GM12872 (cell line): Measurements from ENCODE around the gene CD34.

Experiments
- TF ChIP-seq, protein P1 (sequence below): IDR thresholded peaks from 3 replicates; pipeline ENCODE4 v1.5.1; 2011; ENCODE audit warnings: low read depth, mild to moderate bottlenecking, low read length, moderate library complexity; ENCODE audit not compliant: insufficient read depth

CD34 gene, protein sequence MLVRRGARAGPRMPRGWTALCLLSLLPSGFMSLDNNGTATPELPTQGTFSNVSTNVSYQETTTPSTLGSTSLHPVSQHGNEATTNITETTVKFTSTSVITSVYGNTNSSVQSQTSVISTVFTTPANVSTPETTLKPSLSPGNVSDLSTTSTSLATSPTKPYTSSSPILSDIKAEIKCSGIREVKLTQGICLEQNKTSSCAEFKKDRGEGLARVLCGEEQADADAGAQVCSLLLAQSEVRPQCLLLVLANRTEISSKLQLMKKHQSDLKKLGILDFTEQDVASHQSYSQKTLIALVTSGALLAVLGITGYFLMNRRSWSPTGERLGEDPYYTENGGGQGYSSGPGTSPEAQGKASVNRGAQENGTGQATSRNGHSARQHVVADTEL

DNA sequence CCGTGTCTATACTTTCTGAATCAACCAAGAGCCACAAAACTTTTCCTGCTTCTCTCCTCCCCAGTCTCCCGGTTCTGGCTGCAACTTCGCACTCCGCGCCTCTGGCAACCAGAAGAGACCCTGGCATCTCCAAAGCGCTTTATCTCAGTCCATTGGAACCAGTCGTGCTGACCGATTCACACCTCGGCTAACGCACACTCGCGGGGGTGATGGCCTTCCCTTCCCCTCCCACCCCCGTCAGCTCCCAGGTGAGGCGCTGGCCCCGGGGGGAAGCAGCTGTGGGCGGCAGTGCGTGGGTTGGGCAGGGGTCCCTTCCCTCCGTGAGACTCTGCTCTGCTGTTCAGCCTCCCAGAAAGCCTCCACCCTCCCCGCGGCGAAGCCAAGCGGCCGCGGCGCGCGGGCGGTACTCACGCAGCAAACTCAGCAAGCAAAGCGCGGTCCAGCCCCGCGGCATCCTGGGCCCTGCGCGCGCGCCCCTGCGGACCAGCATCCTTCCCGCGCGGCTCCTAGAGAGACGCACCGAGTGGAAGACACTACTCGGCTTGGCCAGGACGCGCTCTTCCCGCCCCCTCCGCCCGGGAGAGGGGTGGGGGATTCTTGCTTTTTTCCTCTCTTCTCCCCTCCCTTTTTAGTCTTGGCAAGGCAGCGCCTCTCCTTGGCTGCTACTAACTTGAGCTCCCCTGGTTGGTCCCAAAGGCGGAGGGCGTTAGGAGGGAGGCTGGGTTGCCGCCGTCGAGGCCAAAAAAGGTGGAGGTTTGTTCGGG lies at the start of gene CD34:
Gene CD34, minus strand, starts transcription at position 535 of the 764 bp plus-strand sequence. Its CDS starts 45 bp downstream, at position 490.
- TF ChIP-seq, protein P1, sequence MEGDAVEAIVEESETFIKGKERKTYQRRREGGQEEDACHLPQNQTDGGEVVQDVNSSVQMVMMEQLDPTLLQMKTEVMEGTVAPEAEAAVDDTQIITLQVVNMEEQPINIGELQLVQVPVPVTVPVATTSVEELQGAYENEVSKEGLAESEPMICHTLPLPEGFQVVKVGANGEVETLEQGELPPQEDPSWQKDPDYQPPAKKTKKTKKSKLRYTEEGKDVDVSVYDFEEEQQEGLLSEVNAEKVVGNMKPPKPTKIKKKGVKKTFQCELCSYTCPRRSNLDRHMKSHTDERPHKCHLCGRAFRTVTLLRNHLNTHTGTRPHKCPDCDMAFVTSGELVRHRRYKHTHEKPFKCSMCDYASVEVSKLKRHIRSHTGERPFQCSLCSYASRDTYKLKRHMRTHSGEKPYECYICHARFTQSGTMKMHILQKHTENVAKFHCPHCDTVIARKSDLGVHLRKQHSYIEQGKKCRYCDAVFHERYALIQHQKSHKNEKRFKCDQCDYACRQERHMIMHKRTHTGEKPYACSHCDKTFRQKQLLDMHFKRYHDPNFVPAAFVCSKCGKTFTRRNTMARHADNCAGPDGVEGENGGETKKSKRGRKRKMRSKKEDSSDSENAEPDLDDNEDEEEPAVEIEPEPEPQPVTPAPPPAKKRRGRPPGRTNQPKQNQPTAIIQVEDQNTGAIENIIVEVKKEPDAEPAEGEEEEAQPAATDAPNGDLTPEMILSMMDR: no peak

DNA sequence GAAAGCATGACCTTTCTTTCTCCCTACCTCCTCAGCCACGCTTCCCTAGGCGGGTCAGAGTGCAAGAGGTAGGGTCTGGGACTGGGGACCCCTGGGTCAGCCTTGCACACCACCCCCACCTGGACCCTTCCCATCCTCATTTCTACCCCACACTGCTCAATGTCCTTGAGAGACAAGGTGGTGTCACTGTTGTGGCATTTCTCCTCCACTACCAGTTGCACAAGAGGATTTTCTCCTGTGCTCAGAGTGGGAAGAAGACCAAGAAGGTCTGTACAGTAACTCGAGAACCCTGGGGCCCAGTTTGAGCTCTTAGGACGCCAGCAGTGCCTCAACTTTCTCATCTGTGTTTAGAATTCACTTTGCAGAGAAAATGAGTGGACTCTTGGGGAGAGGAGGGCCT lies 49.4 kb upstream of the CD34 start:
- TF ChIP-seq, protein P1: no peak

GRCh38 chr1:207959910-207960309 lies 49.0 kb upstream of the CD34 start:
- TF ChIP-seq, protein P1: no peak

DNA sequence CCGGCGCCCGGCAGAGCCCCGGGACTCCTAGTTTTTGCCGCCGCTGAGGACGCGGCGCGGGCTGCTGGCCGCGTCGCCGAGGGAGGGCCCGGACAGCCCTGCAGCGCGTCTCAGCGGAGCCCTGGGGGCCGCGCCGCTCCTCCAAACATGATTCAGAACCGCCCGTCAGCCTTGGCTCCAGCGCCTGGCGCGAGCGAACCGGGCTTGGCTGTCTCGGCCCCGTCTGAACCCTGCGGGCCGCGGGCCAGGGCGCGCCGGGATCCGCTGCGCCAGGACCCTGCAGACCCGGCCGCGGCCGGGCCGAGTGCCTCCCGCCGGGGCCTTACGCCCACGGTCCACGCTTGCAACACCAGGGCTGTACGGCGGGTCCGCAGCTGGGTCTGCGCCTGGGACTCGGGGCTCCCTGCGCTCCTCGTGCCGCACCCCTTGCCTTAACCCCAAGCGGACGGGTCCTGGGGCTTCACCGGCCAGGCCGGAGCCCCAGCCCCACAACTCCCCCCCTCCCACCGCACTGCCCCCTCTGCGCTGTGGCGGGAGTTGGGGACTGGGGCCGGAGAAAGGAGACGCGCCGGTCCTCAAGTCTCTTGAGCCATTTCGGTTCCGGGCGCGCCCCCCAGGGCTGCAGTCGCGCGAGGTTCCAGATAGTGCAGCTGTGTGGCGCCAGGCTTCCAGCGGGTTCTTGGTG lies 48.4 kb upstream of the CD34 start:
- TF ChIP-seq, protein P1: no peak

DNA sequence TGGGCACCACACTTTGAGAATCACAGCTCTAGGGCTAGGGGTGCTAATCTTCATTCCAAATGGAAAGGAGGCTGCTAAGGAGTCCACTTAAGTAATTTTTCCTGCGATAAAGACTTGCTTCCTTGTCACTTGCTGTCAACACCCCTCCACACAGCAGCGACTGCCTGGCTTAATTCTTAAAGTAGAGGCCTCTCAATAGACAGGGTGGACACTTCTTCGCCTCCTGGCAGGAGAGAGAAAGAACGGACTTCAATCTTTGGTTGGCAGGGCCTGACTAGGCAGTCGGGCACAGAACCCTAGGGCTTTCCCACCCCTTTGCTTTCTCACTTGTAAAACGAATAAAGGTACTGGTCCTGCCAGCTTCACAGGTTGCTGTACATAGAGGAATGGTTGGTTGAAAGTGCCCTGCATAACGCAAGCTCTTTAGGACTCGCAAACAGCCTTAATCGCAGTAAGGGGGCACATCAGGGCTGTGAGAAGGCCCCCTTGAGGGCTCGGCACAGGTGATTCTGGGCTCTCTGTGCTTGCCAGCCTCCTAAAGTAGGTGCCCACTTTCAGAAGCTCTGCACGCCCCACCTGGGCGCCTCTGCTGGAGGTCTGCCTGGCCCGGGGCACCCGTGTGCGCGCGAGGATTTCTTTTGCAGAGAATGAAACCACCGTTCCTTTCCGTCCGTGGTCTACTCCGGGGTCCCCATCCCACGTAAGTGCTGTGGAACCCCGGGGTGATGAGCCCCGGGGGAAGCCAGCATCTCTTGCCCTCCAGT lies 47.6 kb upstream of the CD34 start:
- TF ChIP-seq, protein P1: no peak

- TF ChIP-seq, protein P1: no peak
Measured at GRCh38 chr1:207956986-207957385, 46.1 kb upstream of the CD34 start.
